Pericardium fibroblast (primary cell): ENCODE results near the gene GBP4. TPM values are rescaled to one million over a fixed set of nuclear protein-coding genes. Genes with fewer than 3 reads are reported as not detected.

Experiments
- total RNA-seq: library from RNA; depleted of rRNA; stranded (reverse); fragments of >200 nt; gene quantifications from 2 replicates; pipeline ENCODE4 v1.2.3, GENCODE V29; 2015

Gene GBP4, protein sequence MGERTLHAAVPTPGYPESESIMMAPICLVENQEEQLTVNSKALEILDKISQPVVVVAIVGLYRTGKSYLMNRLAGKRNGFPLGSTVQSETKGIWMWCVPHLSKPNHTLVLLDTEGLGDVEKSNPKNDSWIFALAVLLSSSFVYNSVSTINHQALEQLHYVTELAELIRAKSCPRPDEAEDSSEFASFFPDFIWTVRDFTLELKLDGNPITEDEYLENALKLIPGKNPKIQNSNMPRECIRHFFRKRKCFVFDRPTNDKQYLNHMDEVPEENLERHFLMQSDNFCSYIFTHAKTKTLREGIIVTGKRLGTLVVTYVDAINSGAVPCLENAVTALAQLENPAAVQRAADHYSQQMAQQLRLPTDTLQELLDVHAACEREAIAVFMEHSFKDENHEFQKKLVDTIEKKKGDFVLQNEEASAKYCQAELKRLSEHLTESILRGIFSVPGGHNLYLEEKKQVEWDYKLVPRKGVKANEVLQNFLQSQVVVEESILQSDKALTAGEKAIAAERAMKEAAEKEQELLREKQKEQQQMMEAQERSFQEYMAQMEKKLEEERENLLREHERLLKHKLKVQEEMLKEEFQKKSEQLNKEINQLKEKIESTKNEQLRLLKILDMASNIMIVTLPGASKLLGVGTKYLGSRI
- 0.17 and 0.70 TPM in 2 replicates for total RNA-seq

GRCh38 chr1:89198491-89199072 lies at the start of gene GBP4:
TSS of gene GBP4 (minus strand) at chr1:89198942. CDS start at chr1:89198834, 108 bp downstream.

GRCh38 chr1:89175601-89176256 lies 23.0 kb downstream of the GBP4 start, which contains the start of gene GBP7:
TSS of gene GBP7 (minus strand) at chr1:89176003. CDS start at chr1:89171935, 4,068 bp downstream.

Other genes starting within 250 kb of the GBP4 start
- gene KYAT3, start 206.3 kb downstream of the GBP4 start, total RNA-seq, result 25.1 and 44.9 TPM in 2 replicates
- gene RBMXL1, start 206.3 kb downstream of the GBP4 start, total RNA-seq, result 6.7 and 11.3 TPM in 2 replicates
- gene GBP3, start 176.1 kb downstream of the GBP4 start, total RNA-seq, result 18.3 and 22.6 TPM in 2 replicates
- 11.7 and 32.1 TPM in 2 replicates for gene GBP1, start 133.7 kb downstream of the GBP4 start, total RNA-seq
- 2.1 and 9.4 TPM in 2 replicates for gene GBP2, start 72.8 kb downstream of the GBP4 start, total RNA-seq
- not detected in 2 replicates for gene GBP7, start 22.9 kb downstream of the GBP4 start, total RNA-seq
- gene GBP5, start 73.9 kb upstream of the GBP4 start, total RNA-seq, result not detected in 2 replicates
- gene GBP6, start 165.1 kb upstream of the GBP4 start, total RNA-seq, result not detected in 2 replicates